GM18519 (cell line): ENCODE data around the gene MVP.
"Not testable (repeated sequence)": the region's sequence is repeated elsewhere in the genome, so short reads cannot be mapped to it uniquely, and the experiment has no call there.

Experiments used
- ATAC-seq: cut with Tn5 transposase; IDR thresholded peaks from one replicate; pipeline ENCODE4 v1.9.1; 2021; ENCODE audit warnings: mild to moderate bottlenecking, moderate library complexity; ENCODE audit not compliant: unreplicated experiment, low FRiP score

The MVP gene

DNA sequence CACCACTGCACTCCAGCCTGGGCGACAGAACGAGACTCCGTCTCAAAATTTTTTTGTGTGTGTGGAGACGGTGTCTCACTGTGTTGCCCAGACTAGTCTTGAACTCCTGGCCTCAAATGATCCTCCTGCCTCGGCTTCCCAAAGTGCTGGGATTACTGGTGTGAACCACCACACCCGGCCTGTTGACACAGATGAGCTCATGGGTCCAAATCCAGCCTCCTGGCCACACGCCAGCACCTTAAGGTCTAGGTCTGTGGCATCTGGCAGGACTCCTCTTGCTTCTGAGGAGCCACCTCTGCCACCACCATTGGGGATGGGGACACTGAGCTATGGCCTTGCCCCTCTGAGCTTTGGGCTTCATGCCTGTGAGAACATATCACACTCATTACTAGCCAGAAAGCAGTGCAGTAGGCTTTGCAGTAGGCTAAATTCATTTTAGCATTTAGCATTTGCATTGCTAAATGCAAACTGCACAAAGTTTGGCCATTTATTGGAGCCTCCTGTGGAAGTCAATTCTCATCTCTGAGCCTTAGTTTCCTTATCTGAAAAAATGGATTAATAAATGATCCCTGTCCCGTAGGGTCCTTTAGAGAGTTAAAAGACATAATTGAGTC, 48.2 kb downstream of the MVP start:
- no peak for ATAC-seq

- not testable (repeated sequence) for ATAC-seq
Measured at GRCh38 chr16:29869067-29869466, 48.8 kb downstream of the MVP start.

GRCh38 chr16:29871822-29872546, 51.7 kb downstream of the MVP start:
- ATAC-seq: no peak

GRCh38 chr16:29873319-29873718, 53.1 kb downstream of the MVP start:
- ATAC-seq: no peak

DNA sequence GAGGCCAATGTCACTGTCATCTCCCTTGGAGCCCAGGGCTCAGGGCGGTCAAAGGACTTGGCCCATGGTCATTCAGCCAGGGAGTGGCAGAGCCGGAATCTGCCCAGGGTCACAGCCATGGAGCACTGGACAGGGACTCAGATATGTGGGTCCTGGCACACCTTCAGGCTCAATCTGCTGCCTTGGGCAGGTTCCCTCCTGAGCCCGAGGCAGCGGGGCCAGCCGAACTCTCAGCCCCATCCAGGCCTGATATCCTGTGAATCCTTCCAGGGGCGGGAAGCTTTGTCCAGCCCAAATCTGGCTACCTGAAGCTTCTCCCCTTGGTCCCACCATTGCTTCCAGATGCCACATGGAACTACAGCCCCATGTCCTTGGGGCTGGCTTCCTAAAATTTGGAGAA, 54.9 kb downstream of the MVP start:
- ATAC-seq: no peak

DNA sequence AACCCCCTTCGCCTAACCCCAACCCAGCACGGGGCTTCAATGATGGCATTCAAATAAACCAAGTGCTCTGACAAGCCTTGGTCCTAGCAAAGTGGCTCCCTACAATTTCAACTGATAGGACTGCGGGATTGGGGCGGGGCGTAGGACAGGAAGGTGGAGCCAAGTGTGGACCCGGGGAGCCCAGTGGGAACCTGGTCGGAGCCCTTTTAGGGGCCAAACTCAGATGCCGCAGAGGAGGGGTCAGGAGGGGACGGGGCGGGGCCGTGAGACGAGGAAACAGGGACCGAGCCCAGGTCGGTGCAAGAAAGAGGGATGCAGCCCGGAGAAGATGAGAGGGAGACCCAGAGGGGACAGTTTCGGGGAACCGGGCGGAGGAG, 55.9 kb downstream of the MVP start:
- ATAC-seq: no peak

DNA sequence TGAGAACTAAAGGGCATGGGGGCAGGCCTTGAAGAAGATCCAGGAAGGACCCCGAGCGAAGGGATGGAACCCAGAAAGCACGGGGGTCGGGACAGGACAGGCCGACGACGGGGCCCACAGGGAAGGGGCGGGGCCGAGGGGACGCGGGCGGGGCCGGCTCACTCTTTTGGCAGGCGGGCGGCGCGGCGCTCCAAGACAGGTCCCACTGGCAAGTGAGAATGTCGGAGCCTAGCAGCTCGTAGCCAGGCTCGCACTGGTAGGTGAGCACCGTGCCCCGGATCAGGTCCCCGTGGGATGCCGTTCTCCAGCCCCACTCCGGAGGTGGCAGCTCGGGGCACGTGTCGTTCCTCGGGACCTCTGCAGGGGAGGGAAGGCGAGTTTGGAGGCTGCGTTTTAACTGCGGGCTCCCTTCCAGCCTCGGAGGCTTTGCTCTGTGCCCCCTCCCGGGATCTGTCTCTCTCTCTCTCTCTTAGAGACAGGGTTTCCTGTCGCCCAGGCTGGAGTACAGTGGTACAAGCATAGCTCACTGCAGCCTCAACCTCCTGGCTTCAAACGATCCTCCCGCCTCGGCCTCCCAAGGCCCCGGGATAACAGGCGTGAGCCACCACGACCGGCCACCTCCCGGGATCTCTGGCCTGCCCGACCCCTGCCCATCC, 56.5 kb downstream of the MVP start:
- ATAC-seq: no peak

DNA sequence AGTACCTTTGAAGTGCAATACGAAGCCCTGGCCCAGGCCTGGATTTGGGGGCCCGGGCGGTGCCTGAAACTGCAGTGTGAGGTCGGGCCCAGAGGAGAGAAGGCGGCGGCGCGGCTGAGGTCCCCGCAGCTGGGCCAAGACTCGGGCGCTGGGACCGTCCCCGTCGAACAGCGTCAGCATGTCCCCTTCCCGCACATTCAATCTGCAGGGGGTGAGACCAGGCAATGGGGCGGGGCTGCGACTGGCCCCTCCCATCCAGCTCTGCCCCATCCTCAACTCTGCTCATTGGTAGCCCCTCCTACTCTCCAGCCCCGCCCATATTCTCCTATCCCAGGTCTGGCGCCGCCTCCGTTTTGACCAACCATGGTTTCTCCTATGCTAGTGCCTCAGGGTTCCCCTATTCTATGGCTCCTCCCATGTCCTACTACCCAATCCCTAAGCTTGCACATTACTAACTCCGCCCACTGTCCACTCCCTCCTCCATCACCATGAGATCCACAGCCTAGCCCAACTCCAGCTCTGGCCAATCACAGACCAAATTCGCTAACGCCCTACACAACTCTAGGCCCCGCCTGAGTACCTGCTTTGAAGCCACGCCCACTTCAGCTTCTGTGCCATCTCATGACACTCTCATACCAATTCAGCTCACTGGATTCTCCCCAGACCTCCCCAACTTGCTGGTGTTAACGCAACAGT, 57.2 kb downstream of the MVP start:
- peak; percentile 35 for ATAC-seq

GRCh38 chr16:29878172-29878571, 57.9 kb downstream of the MVP start:
- ATAC-seq: no peak

GRCh38 chr16:29881050-29881449, 60.8 kb downstream of the MVP start:
- no peak for ATAC-seq

DNA sequence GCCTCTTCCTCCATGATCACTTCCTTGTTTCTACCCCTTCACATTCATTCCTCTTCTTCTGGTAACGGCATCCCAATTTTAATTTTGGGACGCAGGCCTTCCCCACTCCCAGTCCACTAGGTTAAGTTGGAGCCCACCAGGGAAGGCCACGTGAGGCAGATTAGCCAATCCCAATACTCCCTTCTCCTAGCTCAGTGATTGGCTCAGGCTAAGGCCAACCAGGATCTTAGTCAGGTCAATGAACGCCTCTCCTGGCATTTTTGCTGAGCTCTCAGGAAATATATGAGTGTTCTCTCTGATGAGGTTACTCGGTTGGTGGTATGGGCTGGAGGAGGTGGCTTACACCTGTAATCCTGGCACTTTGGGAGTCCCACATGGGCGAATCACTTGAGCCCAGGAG, 63.7 kb downstream of the MVP start:
- ATAC-seq: no peak

- ATAC-seq: not testable (repeated sequence)
Measured at GRCh38 chr16:29889372-29889771, 69.1 kb downstream of the MVP start.

DNA sequence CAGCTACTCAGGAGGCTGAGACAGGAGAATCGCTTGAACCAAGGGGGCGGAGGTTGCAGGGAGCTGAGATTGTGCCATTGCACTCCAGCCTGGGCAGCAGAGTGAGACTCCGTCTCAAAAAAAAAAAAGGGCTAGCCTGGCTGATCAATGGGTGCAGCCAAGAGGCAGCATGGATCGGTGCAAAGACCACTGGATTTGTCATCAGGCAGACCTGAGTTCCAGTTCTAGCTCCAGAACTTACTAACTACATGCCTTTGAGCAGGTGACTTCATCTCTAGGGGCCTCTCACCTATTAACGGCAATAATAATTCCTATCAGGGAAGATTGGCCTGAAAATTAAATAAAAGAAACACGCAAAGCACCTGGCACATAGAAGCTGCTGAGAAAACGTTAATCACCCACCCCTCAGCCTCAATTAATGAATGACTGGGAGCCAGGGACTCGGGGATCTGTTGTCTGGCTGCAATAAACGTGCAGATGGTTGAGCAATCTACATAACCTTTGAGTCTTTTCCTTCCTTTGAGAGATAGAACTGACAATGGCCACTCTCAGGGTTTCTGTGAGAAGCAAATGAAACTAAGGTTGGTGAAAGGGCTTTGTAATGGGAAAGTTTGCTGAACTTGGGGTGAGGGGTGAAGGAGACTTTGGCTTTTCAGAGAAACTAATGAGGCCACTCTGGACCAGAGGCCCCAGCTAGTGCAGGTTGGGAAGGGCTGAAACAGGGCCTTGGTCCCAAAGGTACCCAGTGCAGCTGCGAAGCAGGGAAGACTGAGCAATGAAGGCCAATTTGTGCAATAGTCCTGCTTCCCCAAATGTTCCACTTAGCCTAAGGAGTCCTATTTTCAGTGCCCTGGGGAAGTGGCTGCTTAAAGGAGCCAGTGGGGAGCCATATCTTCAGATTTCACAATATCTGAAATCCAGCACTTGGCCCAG, 71.5 kb downstream of the MVP start:
- ATAC-seq: no peak

DNA sequence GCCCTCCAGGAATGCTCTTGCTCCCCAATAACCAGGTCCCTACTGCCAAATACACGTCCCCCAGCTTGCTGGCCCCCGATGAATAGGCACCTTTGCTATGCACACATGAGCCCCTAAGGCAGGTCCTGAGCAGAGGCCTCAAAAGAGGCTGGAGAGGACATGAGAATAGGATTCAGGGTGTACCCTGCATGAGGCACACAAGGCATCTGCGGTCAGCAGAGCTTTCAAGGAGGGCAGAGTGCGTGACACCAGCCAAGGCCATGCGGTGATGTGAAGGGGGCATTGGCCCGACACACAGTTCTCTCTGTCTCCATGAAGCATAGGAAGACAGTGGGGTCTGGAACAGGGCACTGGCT, 72.2 kb downstream of the MVP start:
- no peak for ATAC-seq

GRCh38 chr16:29893553-29893952, 73.3 kb downstream of the MVP start:
- ATAC-seq: no peak

GRCh38 chr16:29894352-29894751, 74.1 kb downstream of the MVP start:
- ATAC-seq: no peak

DNA sequence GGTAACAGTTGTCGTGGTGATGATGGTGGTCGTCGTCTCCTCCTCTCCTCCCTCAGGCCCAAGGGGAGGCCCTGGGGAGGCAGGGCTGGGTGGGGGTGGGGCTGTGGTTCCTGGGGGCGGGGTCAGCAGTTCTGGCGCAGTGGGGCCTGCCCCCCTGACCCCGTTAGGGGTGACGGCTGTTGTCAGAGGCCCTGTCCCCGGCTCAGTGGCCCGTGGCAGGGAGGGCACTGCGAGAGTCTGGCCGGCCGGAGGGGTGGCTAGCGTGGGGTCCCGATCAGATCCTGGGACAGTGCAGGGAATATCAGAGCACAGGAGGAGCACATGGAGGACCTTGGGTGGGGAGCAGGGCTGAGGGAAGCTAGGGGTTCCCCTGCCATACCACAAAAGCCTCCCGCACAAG, 76.6 kb downstream of the MVP start:
- ATAC-seq: no peak

- ATAC-seq: no peak
Measured at GRCh38 chr16:29897333-29897732, 77.1 kb downstream of the MVP start.
